NCI-H2029 (cell line): ENCODE results near the gene RPL38.

Experiments
- DNase-seq: peaks from one replicate; lab custom pipeline; 2025; lab: John Stamatoyannopoulos, UW

Gene RPL38

GRCh38 chr17:74210191-74211140 is 7.0 kb downstream of the RPL38 start:
- peak; percentile 36 for DNase-seq

DNA sequence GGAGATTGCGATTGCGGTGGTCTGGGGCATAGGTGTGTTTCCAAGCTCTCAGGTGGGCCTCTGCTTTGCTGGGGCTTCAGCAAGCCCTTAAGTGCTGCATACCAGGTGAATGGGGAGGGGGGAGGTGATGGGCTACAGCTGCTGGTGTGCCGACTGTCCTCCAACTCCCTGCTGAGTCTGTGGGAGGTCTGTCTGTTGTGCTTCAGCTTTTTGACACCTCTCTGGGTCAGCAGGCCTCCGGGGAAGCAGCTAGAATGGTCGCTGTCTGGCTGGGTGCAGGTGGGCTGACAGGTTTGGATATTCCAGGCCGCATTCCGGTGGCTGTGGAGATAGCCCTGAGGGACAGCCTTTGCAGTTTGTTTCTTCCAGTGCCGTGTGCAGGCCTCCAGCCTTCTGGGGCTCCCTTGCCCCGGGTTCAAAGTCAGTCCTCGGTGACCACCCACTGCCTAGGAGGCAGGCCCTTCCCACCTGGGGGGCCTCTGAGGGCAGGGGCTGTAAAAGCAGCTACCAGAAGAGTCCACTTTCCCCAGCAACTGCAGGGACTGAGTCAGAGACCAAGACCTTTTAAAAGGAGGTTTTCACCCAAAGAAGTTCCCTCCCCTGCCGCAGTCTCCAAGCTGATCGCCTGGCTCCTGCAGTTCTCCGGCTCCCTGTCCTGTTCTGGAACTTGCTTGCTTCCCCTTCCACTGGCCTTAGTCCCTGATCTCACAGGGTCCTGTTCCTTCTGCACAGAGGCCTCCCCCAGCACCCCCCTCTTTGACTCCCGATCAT is 7.8 kb downstream of the RPL38 start:
- DNase-seq: no peak

DNA sequence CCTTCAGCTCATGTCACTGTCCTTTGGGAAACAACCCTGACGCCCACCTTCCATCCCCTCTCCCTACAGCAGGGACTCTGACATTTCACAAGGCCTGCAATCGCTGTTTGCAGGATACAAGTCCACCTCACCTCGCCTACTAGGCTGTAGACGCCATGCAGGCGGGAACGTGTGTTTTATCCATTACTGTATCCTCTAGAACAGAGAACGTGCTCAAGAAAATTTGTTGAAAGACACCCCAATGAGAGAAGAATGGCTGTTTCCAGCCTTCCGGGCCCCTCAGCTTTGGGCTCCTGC is 8.4 kb downstream of the RPL38 start:
- no peak for DNase-seq

GRCh38 chr17:74212209-74212912 is 8.9 kb downstream of the RPL38 start:
- DNase-seq: no peak

GRCh38 chr17:74212913-74213791 is 9.7 kb downstream of the RPL38 start, which contains the start of gene TTYH2:
Gene TTYH2, plus strand, starts transcription at chr17:74213571. Its CDS starts 17 bp downstream, at chr17:74213588.
- DNase-seq: peak; percentile 76

DNA sequence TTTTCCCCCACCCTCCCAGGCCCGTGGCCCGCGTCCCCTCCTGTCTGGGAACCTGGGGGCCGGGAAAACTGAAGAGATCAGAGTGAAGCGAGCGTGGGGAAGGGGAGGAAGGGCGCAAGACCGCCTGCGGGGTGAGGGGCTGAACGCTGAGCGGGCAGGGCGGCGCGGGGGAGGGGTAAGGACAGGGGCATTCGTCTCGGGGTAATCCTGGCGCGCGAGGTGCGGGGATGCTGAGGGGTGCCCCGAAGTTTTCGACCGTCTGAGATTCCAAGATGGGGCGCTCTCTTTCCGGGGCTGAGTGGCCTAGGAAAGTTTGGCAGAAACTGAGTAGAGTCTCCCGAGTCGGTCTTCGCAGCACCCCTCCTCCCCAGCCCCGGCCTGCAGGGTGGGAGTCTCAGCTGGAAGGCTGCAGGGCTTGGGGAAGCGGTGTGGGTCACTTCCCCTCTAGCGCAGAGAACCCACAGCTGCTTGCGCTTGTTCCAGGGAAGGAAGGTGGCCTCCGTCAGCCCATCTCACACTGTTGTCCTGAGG is 10.4 kb downstream of the RPL38 start:
- no peak for DNase-seq

DNA sequence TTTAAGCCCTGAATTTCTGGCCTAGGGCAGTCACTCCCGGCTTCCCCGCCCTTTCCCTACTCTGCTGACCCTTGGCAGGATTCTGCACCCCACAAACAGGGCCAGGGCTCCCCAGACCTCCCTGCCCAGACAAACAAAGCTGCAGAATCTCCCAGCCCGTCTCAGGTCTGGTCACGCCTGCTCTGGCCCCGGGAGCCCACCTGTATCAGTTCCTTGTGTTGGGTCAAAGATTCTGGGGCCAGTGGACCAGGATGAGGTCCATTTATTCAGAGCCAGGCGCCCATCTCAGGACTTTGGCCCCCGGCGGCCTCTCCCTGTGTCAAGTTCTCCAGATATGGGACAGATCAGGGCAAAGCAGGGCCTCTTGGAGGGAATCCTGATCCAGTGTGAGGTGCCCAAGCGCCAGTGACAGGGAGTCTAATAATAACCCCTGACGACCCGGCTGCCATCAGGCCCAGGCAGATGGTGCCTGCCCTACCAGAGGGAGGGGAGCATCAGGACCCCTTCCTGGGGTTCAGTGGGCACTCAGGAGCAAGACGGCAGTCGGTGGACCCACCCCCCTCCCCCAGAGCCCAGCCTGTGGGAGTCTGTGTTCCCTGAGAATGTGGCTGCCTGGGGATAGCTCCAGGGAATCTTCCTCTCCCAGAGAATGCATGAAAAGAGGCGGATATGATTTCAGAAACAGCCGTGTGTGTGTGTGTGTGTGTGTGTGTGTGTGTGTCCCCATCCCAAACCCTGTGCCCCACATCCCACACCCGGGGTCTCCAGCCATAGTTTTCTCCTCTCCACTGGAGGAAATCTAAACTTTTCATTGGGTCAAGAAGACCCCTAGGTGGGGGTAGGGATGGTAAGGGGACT is 11.2 kb downstream of the RPL38 start:
- no peak for DNase-seq

DNA sequence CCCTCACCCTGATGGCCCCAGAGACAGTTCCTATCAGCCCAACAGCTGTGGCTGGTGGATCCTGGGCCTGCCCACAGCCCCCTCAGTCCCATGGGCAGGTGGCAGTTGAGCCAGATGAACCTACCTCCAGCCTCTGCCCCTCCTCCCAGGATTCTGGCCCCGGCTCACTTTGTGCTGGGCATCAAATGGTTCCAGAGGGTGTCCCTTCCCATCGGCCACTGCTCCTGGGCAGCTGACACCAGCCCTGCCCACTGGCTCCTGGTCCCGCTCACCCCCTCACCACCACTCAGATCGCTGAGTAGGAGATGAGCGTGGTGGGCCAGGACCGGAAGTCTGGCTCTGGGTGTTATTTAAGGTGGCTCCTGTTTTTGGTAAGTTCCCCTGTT is 11.9 kb downstream of the RPL38 start:
- no peak for DNase-seq

- no peak for DNase-seq
These were observed 13.0 kb downstream of the RPL38 start for GRCh38 chr17:74216505-74216904.

- peak; percentile 51 for DNase-seq
These were observed 13.7 kb downstream of the RPL38 start for GRCh38 chr17:74217037-74217730.

DNA sequence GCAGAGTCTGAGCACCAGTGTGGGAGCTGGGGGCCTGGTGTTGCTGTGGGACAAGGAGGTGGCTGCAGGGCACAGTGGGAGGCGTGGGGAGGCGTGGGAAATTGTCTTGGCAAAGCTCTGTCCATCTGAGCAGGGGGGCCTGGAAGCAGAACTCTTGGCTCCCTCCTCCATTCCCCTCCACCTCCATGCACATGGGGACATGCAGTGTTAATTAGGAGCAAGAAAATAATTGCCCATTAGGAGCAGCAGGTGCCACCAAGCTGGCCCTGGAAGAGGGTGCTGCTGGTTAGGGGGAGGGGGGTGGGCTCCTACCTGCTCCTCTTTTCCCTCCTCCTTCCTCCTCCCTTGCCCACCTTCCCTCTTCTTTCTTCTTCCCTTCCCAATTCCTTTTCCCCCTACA is 14.4 kb downstream of the RPL38 start:
- DNase-seq: no peak

- DNase-seq: no peak
These were observed 15.0 kb downstream of the RPL38 start for GRCh38 chr17:74218436-74218835.

DNA sequence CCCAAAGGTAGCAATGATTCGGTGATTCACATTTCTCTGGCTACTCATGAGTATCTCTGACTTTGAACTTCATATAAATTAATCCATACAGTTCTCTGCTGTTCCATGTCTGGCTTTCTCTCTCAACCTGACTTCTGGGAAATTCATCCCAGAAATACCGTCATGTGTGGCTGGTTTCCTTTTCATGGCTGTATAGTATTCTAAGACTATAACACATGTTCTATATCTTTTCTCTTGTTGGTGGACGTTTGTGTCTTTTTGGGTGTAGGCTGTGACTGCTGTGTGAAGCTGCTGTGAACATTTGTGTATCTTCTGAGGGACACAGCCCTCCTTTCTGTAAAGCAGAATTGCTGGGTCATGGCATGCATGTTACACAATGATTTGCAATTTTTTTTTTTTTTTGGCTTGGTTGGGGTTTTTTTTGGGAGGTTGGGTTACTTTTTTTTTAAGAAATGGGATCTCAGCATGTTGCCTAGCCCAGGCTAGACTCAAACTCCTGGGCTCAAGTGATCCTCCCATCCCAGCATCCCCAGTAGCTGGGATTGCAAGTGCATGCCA is 16.2 kb downstream of the RPL38 start:
- no peak for DNase-seq

- DNase-seq: no peak
These were observed 16.7 kb downstream of the RPL38 start for GRCh38 chr17:74220219-74220618.

DNA sequence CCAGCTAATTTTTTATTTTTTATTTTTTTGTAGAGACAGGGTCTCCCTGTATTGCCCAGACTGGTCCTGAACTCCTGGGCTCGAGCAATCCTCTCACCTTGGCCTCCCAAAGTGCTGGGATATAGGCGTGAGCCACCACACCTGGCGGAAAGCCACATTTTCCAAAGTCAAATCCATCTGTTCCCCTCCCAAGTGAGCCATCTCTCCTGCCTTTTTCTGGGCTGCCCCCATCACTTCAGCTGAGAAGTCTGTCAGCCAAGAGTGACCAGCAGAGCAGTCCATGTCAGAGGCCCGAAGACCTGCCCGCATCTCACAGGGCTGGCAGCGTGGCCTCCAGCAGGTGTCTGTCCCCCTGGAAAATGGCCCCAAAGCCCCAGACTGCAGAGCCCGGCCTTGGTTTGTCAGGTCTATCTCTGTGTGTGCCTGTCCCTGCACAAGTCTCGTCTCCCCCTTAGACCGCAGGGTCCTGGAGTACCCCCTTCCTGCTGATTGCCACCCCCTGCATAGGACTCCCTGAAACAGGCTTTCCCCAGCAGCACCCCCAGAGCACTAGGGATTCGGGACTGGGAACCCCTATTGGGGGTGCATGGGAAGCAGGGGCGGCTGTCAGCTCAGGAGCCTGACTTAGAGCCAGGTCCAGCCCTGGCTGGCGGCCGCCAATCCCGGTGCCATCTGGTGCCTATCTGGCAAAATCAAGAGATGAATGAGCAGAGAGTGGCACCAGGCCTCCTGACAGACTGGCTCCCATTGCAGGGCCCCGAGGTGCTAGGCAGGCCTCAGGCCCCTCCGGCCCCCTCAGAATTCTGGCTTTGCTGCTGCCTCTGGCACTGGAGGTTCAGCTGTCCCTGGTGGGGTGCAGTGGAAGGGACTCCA is 17.7 kb downstream of the RPL38 start:
- no peak for DNase-seq

DNA sequence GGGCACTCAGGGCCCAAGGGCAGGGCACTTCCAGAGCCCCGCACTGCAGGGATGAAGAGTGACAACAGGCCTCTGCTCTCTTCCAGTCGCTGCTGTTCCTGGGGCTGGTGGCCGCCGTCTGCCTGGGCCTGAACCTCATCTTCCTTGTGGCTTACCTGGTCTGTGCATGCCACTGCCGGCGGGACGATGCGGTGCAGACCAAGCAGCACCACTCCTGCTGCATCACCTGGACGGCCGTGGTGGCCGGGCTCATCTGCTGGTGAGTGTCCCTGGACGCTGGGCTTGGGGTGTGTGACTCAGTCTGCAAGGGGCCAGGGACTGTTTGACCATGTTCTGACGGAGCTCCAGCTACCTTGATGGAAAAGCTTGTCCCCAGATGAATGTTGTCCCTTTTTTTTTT is 18.9 kb downstream of the RPL38 start:
- DNase-seq: no peak

DNA sequence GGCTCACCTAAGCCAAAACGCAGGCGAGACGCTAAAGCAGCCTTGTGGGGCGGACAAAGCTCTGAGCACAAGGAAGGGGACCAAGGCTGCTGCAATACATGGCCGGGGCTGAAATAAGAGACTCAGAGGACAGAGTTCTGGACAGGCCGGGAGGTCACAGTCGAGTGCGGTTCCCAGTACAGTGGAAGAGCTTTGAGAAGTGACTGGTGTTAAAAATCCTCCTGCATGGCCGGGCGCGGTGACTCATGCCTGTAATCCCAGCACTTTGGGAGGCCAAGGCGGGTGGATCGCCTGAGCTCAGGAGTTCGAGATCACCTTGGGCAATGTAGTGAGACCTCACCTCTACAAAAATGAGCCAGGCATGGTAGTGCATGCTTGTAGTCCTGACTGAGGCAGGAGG is 20.4 kb downstream of the RPL38 start:
- no peak for DNase-seq

- no peak for DNase-seq
These were observed 21.7 kb downstream of the RPL38 start for GRCh38 chr17:74224959-74225725.
